OCI-LY7 (cell line): Measurements from ENCODE around the gene RBM47. TPM values are rescaled to one million over a fixed set of nuclear protein-coding genes. Genes with fewer than 3 reads are reported as not detected.

Experiments
- BruUV-seq: library from RNA; stranded (reverse); fragments of 400-500 nt; replicated peaks from 2 replicates; lab custom pipeline; 2021; lab: Mats Ljungman, UMichigan
- CTCF ChIA-PET: fragments of 300-600 bp; sonication (Branson Sonifier 250); formaldehyde crosslinking; loops from one replicate; lab custom pipeline; 2022; ENCODE audit warnings: antibody characterized with exemption; ENCODE audit not compliant: unreplicated experiment; lab: Charles Lee
- POLR2A ChIA-PET: fragments of 300-600 bp; sonication (Branson Sonifier 250); formaldehyde crosslinking; loops from one replicate; lab custom pipeline; 2022; ENCODE audit warnings: antibody characterized with exemption; lab: Charles Lee
- DNase-seq: peaks from one replicate; pipeline ENCODE4 v3.0.0-alpha.2; 2015; ENCODE audit warnings: low spot score
- H2AFZ ChIP-seq: fragments of 200-600 bp; sonication (generic), shearing (Covaris generic); 2 replicates; pipeline ENCODE4 v1.6.1; 2014; ENCODE audit warnings: mild to moderate bottlenecking, antibody characterized with exemption, low read length, moderate library complexity
- H3K27ac ChIP-seq: fragments of 200-600 bp; sonication (generic); 2 replicates; pipeline ENCODE4 v1.5.1; 2014; ENCODE audit warnings: mixed run types, low read depth, mild to moderate bottlenecking, moderate library complexity, low read length, inconsistent platforms; ENCODE audit not compliant: poor library complexity, severe bottlenecking
- H3K36me3 ChIP-seq: fragments of 200-600 bp; sonication (generic); 2 replicates; pipeline ENCODE4 v1.6.1; 2014; ENCODE audit warnings: mild to moderate bottlenecking, antibody characterized with exemption, low read length, moderate library complexity, mixed read lengths; ENCODE audit not compliant: insufficient read depth
- H3K4me1 ChIP-seq: fragments of 200-600 bp; sonication (generic); 2 replicates; pipeline ENCODE4 v1.5.1; 2014; ENCODE audit warnings: mild to moderate bottlenecking, low read length; ENCODE audit not compliant: insufficient read depth, poor library complexity, severe bottlenecking
- H3K4me2 ChIP-seq: fragments of 200-600 bp; sonication (generic); 2 replicates; pipeline ENCODE4 v1.6.1; 2014; ENCODE audit warnings: mild to moderate bottlenecking, low read length
- H3K4me3 ChIP-seq: fragments of 200-600 bp; sonication (generic); 2 replicates; pipeline ENCODE4 v1.5.1; 2014; ENCODE audit warnings: mild to moderate bottlenecking, low read depth, low read length; ENCODE audit not compliant: poor library complexity, severe bottlenecking
- H3K79me2 ChIP-seq: fragments of 200-600 bp; sonication (generic); 2 replicates; pipeline ENCODE4 v1.6.1; 2016; ENCODE audit warnings: low read depth, mild to moderate bottlenecking, low read length, moderate library complexity, mixed read lengths; ENCODE audit not compliant: insufficient read depth
- H3K9me2 ChIP-seq: fragments of 200-600 bp; sonication (generic); 2 replicates; pipeline ENCODE4 v1.6.1; 2016; ENCODE audit warnings: mild to moderate bottlenecking, low read length, mixed read lengths; ENCODE audit not compliant: insufficient read depth
- H3K9me3 ChIP-seq: fragments of 200-600 bp; sonication (generic); 2 replicates; pipeline ENCODE4 v1.6.1; 2014; ENCODE audit warnings: mild to moderate bottlenecking, mixed run types, low read length, mixed read lengths
- H4K20me1 ChIP-seq: fragments of 200-600 bp; sonication (generic); 2 replicates; pipeline ENCODE4 v1.6.1; 2014; ENCODE audit warnings: mild to moderate bottlenecking, antibody characterized with exemption, low read length, moderate library complexity, mixed read lengths; ENCODE audit not compliant: insufficient read depth
- EZH2phosphoT487 ChIP-seq: fragments of 200-600 bp; sonication (generic); IDR thresholded peaks from 2 replicates; pipeline ENCODE4 v1.6.1; 2018; ENCODE audit warnings: low read depth, borderline replicate concordance, mild to moderate bottlenecking, mixed run types, antibody characterized with exemption, low read length, moderate library complexity, mixed read lengths
- intact Hi-C: fragments of 100-400 bp; cut with micrococcal nuclease; formaldehyde crosslinking; loops from one replicate; pipeline ENCODE4 v1.10.0; 2022; ENCODE audit not compliant: unreplicated experiment
- total RNA-seq, 2 experiments: library from RNA; depleted of rRNA in 1 of 2; stranded (reverse); fragments of >200 nt in 1 of 2; shearing (Covaris generic) in 1 of 2; gene quantifications; 2 replicates each; pipeline ENCODE4 v1.2.3, GENCODE V29; 2014 to 2022
- TF ChIP-seq, protein P1 (sequence below): fragments of 200-600 bp; sonication (generic); conservative IDR thresholded peaks from 2 replicates; pipeline ENCODE4 v1.5.1; 2014; ENCODE audit warnings: mild to moderate bottlenecking, antibody characterized with exemption, low read length, moderate library complexity, mixed read lengths

The RBM47 gene
- total RNA-seq, 2 experiments from 2014 or later: 5.3 to 14.2 TPM

DNA sequence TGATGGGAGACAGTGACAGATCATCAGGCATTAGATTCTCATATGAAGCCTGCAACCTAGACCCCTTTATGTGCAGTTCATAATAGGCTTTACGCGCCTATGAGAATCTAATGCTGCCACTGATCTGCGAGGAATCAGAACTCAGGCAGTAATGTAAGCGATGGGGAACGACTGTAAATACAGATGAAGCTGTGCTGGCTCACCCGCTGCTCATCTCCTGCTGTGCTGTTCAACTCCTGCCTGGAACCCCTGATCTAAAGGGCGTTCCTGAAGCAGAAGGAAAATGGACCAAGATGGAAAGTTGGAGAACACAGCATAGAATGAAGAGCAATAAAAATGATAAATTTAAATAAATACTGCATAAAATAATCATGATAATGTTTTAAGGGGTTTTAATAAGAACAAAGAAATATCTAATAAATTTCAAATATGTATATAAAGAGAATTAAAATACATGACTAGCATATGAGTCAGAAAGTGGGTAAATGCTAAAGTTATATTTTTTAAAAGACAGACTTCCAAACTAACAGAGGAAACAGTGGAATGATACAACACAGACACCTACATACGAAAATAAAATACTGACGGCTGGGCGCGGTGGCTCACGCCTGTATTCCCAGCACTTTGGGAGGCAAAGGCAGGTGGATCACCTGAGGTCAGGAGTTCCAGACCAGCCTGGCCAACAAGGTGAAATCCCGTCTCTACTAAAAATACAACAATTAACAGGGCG is 59.2 kb downstream of the RBM47 start:
- H3K4me1 ChIP-seq: peaks cover 25% of the 10 kb centered on the region
- H3K4me2 ChIP-seq: no peak overlapping the region
- no peaks in the 10 kb centered on the region for H3K9me3 ChIP-seq
- H3K9me2 ChIP-seq: no peaks in the 10 kb centered on the region
- TF ChIP-seq, protein P1, sequence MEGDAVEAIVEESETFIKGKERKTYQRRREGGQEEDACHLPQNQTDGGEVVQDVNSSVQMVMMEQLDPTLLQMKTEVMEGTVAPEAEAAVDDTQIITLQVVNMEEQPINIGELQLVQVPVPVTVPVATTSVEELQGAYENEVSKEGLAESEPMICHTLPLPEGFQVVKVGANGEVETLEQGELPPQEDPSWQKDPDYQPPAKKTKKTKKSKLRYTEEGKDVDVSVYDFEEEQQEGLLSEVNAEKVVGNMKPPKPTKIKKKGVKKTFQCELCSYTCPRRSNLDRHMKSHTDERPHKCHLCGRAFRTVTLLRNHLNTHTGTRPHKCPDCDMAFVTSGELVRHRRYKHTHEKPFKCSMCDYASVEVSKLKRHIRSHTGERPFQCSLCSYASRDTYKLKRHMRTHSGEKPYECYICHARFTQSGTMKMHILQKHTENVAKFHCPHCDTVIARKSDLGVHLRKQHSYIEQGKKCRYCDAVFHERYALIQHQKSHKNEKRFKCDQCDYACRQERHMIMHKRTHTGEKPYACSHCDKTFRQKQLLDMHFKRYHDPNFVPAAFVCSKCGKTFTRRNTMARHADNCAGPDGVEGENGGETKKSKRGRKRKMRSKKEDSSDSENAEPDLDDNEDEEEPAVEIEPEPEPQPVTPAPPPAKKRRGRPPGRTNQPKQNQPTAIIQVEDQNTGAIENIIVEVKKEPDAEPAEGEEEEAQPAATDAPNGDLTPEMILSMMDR: no peak
- TF ChIP-seq EZH2phosphoT487: no peak
- POLR2A ChIA-PET: no interaction called here
- no peak for DNase-seq
- CTCF ChIA-PET: no interaction called here
- H3K79me2 ChIP-seq: no peaks in the 10 kb centered on the region
- no peak overlapping the region for H2AFZ ChIP-seq
- BruUV-seq: no TSS peak
- no peak overlapping the region for H3K4me3 ChIP-seq
- H3K36me3 ChIP-seq: no peaks in the 10 kb centered on the region
- no peaks in the 10 kb centered on the region for H4K20me1 ChIP-seq
- H3K27ac ChIP-seq: no peak overlapping the region
- intact Hi-C loops: loop anchor here (10.0 kb wide), 1 partner anchor 424 kb away; no protein-coding TSS in a partner anchor

DNA sequence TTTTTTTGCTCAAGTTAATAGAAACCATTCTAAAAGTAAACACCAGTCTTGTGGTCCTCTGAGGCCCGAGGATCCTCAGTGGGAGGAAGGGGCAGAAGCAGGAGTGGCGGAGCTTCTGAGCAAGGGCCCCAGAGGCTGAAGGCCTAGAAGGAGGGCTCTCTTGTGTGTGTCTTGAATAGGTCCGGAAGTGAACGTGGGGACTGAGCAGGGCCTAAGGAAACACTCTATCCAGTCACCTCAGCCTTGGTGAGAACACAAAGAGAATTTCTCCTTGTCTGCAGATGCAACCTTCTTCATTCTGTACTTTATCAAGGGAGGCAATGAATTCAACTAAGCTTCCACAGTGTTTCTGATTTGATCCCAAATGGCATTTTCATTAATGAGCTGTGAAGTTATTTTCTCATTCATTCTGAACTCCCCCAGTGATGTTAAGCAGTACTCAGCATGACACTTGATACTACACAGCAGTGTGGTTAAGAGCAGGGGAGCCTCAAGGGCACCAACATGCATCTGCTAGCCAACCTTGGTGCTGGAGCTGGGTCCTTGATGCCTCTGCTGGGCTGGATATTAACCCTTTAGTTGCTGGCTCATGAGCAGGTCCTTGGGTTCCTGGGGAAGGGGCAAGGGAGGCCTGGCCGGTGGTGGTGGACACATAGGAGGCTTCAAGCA is 64.7 kb downstream of the RBM47 start:
- no peaks in the 10 kb centered on the region for H3K79me2 ChIP-seq

More for the DNA sequence above, 64.7 kb downstream of the RBM47 start:
- BruUV-seq: no TSS peak
- H3K4me3 ChIP-seq: no peak overlapping the region
- H3K9me3 ChIP-seq: no peaks in the 10 kb centered on the region
- peak overlapping the region; percentile 40 for H3K4me2 ChIP-seq
- H2AFZ ChIP-seq: peak overlapping the region; percentile 82
- no peaks in the 10 kb centered on the region for H3K36me3 ChIP-seq
- H3K9me2 ChIP-seq: no peaks in the 10 kb centered on the region
- intact Hi-C loops: loop anchor here (5.0 kb wide), 1 partner anchor 57 kb away; no protein-coding TSS in a partner anchor
- H4K20me1 ChIP-seq: no peaks in the 10 kb centered on the region
- peaks cover 48% of the 10 kb centered on the region for H3K4me1 ChIP-seq
- peak overlapping the region; percentile 16 for H3K27ac ChIP-seq
- POLR2A ChIA-PET: interaction anchor here (1.2 to 3.3 kb wide), 7 partner anchors 8 to 83 kb away, joined by 3 to 32 read pairs (median 7); no protein-coding TSS in a partner anchor
- CTCF ChIA-PET: no interaction called here
- peak; percentile 61 for DNase-seq
- TF ChIP-seq EZH2phosphoT487: no peak
- TF ChIP-seq, protein P1: no peak
